ENCODE measurements around the gene GYG2.
"Not testable (repeated sequence)": the region's sequence is repeated elsewhere in the genome, so short reads cannot be mapped to it uniquely, and the experiment has no call there.

The GYG2 gene

DNA sequence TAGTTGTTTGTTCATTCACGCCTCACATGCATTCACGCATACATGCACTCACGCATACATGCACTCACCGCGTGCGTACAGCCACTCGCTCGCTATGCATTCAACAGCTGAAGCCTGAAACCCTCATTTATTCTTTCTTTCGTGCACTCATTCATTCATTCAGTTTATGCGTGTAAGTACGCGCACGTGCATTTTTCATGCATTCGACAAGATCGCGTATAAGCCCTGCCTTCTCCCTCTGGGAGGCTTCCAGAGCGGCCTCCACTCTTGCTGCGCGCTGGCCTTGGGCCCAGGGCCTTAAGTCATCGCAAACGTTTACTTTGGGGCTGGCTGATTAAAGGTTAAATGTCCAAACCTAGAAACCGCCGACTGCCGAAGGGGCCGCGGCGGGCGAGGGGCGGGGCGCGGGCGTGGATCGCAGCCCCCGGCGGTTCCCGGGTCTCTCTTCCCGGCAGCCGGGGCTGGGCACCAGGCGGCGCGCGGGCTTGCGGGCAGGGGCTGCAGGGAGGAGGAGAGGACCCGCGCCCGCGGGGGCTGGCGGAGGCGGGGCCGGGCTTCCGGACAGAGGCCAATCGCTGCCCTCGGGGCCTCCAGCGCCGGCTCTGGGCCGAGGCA lies at the start of gene GYG2:
Gene GYG2, plus strand, starts transcription at position 587 of the 615 bp plus-strand sequence. CDS start 1,259 bp downstream, outside the sequence.
- Mint-ChIP-seq H3K36me3 (ENCODE audit: low read depth) (no peaks in the 10 kb centered on the region), H3K4me3 (no peak within 1 kb of the TSS), H3K4me1 (ENCODE audit: low read depth) (no peaks in the 10 kb centered on the region), H3K27ac (no peak within 1 kb of the TSS), H3K9me3 (no peaks in the 10 kb centered on the region), H3K27me3 (peaks cover 42% of the 10 kb centered on the region)
- no peak for DNase-seq

DNA sequence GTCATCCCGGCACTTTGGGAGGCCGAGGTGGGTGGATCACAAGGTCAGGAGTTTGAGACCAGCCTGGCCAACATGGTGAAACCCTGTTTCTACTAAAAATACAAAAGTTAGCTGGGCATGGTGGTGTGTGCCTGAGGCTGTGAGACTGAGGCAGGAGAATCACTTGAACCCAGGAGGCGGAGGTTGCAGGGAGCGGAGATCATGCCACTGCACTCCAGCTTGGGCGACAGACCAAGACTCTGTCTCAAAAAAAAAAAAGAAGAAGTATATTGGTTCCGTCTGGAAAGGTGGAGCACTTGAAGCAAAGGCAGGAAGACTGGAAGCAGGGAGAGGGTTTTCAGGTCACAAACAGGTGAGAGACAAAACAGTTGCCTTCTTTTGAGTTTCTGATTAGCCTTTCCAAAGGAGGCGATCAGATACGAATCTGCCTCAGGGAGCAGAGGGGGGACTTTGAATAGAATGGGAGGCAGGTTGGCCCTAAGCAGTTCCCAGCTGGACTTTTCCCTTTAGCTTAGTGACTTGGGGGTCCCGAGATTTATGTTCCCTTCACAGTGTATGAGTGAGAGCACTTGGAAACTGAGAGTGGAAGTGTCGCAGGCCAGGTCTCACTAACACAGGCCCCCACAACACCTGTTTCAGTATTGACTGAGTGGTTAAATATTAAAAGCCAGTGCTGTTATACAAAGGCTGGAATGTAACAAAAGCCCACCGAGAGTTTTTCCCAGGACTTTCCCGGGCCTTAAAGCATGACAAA lies 48.1 kb upstream of the GYG2 start:
- H3K27ac Mint-ChIP-seq; H3K4me3 Mint-ChIP-seq; DNase-seq; H3K9me3 Mint-ChIP-seq; H3K36me3 Mint-ChIP-seq (ENCODE audit: low read depth); H3K27me3 Mint-ChIP-seq: not testable (repeated sequence)
- peaks cover 13% of the 10 kb centered on the region for H3K4me1 Mint-ChIP-seq (ENCODE audit: low read depth)

DNA sequence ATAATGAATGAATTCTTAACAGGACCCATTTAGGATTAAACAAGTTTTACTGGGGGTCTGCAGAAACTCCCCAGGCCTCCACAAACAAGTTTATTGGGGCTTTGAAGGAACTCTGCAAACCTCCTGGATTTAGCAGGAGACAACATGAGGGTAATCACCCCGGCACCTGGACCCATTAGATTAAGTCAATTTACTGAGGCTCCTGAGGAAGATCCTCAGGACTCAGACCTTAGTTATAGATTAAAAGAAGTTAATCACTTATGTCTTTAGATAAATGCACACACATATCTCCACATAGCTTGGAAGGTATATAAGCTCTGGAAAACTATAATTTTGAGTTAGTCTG lies 47.5 kb upstream of the GYG2 start:
- H3K4me3 Mint-ChIP-seq: no peak overlapping the region
- H3K36me3 Mint-ChIP-seq (ENCODE audit: low read depth): no peaks in the 10 kb centered on the region
- no peak for DNase-seq
- H3K4me1 Mint-ChIP-seq (ENCODE audit: low read depth): peaks cover 13% of the 10 kb centered on the region
- H3K27ac Mint-ChIP-seq: no peak overlapping the region
- H3K9me3 Mint-ChIP-seq: no peaks in the 10 kb centered on the region
- H3K27me3 Mint-ChIP-seq: peaks cover 13% of the 10 kb centered on the region

DNA sequence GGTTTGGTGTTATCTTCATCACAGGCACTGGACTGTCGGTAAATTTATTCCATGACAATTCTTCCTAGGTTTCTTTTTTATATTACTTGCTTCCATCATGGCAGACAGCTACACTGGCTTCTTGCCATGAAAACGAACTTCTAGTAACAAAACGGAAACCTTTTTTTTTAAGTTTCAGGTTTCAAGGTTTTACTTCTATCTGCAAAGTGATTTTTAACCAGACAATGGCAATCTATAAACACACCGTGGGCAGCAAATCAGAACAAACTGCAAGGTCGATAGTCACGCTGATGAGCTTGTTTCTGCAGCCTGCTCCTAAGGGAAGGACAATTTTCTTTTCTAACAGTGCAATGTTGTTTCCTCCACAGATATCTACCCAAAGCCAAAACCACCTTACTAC lies 47.0 kb upstream of the GYG2 start:
- peaks cover 13% of the 10 kb centered on the region for H3K4me1 Mint-ChIP-seq (ENCODE audit: low read depth)
- no peak overlapping the region for H3K27ac Mint-ChIP-seq
- H3K9me3 Mint-ChIP-seq: no peaks in the 10 kb centered on the region
- no peak for DNase-seq
- peaks cover 13% of the 10 kb centered on the region for H3K27me3 Mint-ChIP-seq
- no peaks in the 10 kb centered on the region for H3K36me3 Mint-ChIP-seq (ENCODE audit: low read depth)
- no peak overlapping the region for H3K4me3 Mint-ChIP-seq

DNA sequence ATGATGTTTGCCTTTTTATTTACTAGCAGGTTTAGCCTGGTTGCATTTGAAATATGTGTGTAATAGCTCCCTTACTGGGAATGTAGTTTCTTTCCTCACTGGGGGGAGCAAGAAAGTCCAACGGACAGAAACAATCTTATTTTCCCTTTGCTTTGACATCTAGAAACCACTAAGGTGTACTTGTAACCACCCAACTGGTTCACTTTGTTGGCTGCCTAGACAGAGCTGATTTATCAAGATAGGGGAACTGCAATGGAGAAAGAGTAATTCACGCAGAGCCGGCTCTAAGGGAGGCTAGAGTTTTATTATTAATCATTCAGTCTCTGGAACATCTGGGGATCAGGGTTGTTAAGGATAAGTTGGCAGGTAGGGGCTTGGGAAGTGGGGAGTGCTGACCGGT lies 46.6 kb upstream of the GYG2 start:
- Mint-ChIP-seq H3K27ac (no peak overlapping the region), H3K4me1 (ENCODE audit: low read depth) (peaks cover 13% of the 10 kb centered on the region), H3K36me3 (ENCODE audit: low read depth) (no peaks in the 10 kb centered on the region), H3K9me3 (no peaks in the 10 kb centered on the region), H3K27me3 (peaks cover 13% of the 10 kb centered on the region), H3K4me3 (no peak overlapping the region)
- DNase-seq: no peak

DNA sequence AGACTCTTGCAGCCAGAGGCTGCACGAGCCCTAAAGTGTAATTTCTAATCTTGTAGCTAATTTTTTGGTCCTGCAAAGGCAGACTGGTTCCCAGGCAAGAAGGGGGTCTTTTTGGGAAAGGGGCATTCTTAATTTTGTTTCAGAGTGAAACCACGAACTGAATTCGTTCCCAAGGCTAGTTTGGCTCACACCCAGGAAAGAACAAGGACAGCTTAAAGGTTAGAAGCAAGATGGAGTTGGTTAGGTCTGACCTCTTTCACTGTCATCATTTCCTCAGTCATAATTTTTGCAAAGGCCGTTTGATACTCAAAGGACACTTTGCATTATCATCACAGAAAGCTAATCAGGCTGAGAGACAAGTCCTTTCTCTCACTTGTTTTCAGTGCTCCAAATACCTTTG lies 46.0 kb upstream of the GYG2 start:
- no peak for DNase-seq
- Mint-ChIP-seq H3K27ac (no peak overlapping the region), H3K4me1 (ENCODE audit: low read depth) (peaks cover 13% of the 10 kb centered on the region), H3K36me3 (ENCODE audit: low read depth) (no peaks in the 10 kb centered on the region), H3K27me3 (peaks cover 13% of the 10 kb centered on the region), H3K9me3 (no peaks in the 10 kb centered on the region), H3K4me3 (no peak overlapping the region)

DNA sequence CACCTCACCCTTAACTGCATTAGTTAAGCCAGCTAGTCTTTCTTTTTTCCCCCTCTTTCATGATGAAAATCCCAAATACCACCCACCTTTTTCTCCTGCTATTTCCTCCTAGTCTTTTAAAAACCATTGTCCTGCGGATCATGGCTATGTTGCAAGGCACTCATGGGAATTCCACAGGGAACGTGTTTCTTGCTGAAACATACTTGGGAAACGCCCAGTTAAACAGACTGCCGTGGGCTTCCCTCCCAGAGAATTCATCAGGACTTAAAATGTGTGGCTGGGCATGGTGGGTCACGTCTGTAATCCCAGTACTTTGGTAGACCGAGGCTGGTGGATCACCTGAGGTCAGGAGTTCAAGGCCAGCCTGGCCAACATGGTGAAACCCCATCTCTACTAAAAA lies 44.7 kb upstream of the GYG2 start:
- peaks cover 17% of the 10 kb centered on the region for H3K27me3 Mint-ChIP-seq

DNA sequence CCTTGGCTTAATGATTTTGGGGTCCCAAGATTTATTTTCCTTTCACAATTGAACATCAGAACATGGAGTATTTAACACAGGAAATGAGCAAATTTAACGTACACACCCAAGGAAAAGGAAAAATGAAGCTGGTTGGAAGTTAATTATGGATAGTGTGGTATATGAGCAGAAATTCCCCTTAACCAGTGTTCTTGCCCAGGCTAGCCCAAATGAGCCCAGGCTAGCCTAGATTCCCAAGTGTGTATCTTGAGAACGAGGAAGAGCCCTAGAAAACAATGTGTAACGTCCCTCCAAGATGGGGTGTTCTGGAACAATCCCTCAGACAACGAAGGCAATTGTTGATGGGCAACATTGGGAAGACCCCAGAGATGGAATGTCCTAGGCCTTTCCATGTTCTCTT lies 43.2 kb upstream of the GYG2 start:
- Mint-ChIP-seq H3K36me3 (ENCODE audit: low read depth) (no peaks in the 10 kb centered on the region), H3K9me3 (no peaks in the 10 kb centered on the region), H3K27ac (no peak overlapping the region), H3K4me3 (no peak overlapping the region), H3K27me3 (peaks cover 17% of the 10 kb centered on the region), H3K4me1 (ENCODE audit: low read depth) (peaks cover 13% of the 10 kb centered on the region)
- DNase-seq: no peak

More for the DNA sequence above, 44.7 kb upstream of the GYG2 start:
- H3K27ac Mint-ChIP-seq: no peak overlapping the region
- no peaks in the 10 kb centered on the region for H3K36me3 Mint-ChIP-seq (ENCODE audit: low read depth)
- peaks cover 13% of the 10 kb centered on the region for H3K4me1 Mint-ChIP-seq (ENCODE audit: low read depth)
- no peak for DNase-seq
- H3K4me3 Mint-ChIP-seq: no peak overlapping the region
- H3K9me3 Mint-ChIP-seq: no peaks in the 10 kb centered on the region

DNA sequence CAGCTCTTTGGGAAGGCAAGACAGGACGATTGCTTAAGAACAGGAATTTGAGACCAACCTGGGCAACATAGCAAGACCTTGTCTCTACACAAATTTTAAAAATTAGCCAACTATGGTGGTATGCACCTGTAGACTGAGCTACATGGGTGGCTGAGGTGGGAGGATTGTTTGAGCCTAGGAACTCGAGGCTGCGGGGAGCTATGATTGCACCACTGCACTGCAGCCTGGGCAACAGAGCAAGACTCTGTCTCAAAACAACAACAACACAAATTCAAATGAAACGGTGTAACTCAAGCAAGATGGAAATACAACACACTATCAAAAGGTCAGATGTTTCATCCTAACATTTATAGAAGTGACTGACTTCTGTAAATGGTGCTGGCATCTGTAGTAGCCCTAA lies 39.8 kb upstream of the GYG2 start:
- peaks cover 9% of the 10 kb centered on the region for H3K27me3 Mint-ChIP-seq
- H3K9me3 Mint-ChIP-seq: no peaks in the 10 kb centered on the region
- no peak overlapping the region for H3K4me3 Mint-ChIP-seq

DNA sequence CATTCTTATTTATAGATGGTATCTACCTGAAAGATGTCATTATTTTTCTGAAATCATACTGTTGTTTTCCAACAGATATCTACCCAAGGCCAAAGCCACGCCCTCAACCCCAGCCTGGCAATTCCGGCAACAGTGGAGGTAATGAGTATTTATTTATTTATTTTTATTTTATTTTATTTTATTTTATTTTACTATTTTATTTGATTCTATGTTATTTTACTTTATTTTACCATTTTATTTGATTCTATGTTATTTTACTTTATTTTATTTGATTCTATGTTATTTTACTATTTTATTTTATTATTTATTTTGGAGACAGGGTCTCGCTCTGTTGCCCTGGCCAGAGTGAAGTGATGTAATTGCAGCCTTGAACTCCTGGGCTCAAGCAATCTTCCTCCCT lies 39.2 kb upstream of the GYG2 start:
- DNase-seq: no peak
- no peak overlapping the region for H3K4me3 Mint-ChIP-seq
- no peaks in the 10 kb centered on the region for H3K36me3 Mint-ChIP-seq (ENCODE audit: low read depth)
- no peaks in the 10 kb centered on the region for H3K9me3 Mint-ChIP-seq
- no peaks in the 10 kb centered on the region for H3K4me1 Mint-ChIP-seq (ENCODE audit: low read depth)
- peaks cover 9% of the 10 kb centered on the region for H3K27me3 Mint-ChIP-seq
- H3K27ac Mint-ChIP-seq: no peak overlapping the region

More for the DNA sequence above, 39.8 kb upstream of the GYG2 start:
- Mint-ChIP-seq H3K4me1 (ENCODE audit: low read depth) (no peaks in the 10 kb centered on the region), H3K27ac (no peak overlapping the region), H3K36me3 (ENCODE audit: low read depth) (no peaks in the 10 kb centered on the region)
- no peak for DNase-seq

DNA sequence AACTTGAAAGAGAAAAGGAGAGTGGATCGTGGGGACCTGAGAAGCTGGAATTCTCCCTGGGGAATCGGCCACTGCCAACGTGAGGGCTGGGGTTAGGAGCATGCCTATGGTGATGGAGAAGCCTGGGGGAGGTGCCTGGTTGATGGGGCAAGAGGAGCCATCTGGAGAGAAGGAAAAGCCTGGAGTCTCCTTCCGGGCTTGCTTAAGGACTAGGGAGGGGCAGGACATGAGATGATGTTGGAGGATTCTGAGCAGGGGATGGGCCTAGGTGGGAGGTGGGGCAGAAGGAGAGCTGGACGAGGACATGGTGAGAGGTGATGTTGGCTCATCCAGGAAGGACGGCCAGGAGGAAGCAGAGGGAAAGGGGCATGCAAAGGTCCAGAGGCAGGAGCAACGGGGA lies 35.0 kb upstream of the GYG2 start:
- H3K9me3 Mint-ChIP-seq: no peaks in the 10 kb centered on the region
- H3K4me3 Mint-ChIP-seq: no peak overlapping the region

DNA sequence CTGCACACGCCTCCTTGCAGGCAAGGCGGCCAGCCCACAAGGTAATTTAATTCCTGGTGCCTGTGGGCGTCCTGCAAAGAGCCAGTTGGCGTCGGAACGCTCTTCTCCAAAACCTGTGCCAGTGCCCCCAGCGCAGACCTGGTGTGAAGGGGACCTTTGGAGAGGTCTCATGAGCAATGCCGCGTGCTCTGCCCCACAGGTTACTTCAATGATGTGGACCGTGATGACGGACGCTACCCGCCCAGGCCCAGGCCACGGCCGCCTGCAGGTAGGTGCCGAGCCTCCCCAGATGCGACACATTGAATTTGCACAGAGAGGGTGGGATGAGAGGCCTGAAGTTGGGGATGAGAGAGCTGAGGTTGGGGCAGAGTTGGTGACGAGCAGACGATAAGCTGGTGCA lies 34.4 kb upstream of the GYG2 start:
- no peak overlapping the region for H3K4me3 Mint-ChIP-seq
- no peaks in the 10 kb centered on the region for H3K4me1 Mint-ChIP-seq (ENCODE audit: low read depth)
- H3K27me3 Mint-ChIP-seq: peaks cover 2% of the 10 kb centered on the region
- DNase-seq: no peak
- H3K36me3 Mint-ChIP-seq (ENCODE audit: low read depth): no peaks in the 10 kb centered on the region
- no peak overlapping the region for H3K27ac Mint-ChIP-seq
- H3K9me3 Mint-ChIP-seq: no peaks in the 10 kb centered on the region

More for the DNA sequence above, 35.0 kb upstream of the GYG2 start:
- no peak overlapping the region for H3K27ac Mint-ChIP-seq
- no peaks in the 10 kb centered on the region for H3K36me3 Mint-ChIP-seq (ENCODE audit: low read depth)
- DNase-seq: no peak
- H3K4me1 Mint-ChIP-seq (ENCODE audit: low read depth): no peaks in the 10 kb centered on the region
- no peaks in the 10 kb centered on the region for H3K27me3 Mint-ChIP-seq

DNA sequence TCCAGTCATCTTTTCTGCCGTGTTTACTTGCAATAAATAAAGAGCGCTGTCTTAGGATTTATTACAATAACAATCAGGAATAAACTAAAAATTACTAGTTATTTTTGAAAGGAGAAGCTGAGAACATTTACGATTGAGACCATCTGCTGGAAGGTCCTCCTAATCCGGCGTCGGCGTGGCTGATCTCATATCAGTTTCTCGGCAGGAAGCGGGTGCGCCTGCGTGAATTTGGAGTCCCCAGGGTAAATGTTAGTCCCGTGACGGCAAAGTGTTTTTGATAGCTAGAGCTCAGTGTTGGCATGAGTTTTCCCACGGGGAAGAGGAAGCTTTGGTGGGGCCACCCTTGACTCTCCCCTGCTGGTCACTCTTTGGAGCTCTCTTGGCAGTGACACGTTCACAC lies 31.9 kb upstream of the GYG2 start:
- H3K27ac Mint-ChIP-seq; H3K9me3 Mint-ChIP-seq; H3K27me3 Mint-ChIP-seq; H3K4me1 Mint-ChIP-seq (ENCODE audit: low read depth); DNase-seq; H3K4me3 Mint-ChIP-seq; H3K36me3 Mint-ChIP-seq (ENCODE audit: low read depth): not testable (repeated sequence)

DNA sequence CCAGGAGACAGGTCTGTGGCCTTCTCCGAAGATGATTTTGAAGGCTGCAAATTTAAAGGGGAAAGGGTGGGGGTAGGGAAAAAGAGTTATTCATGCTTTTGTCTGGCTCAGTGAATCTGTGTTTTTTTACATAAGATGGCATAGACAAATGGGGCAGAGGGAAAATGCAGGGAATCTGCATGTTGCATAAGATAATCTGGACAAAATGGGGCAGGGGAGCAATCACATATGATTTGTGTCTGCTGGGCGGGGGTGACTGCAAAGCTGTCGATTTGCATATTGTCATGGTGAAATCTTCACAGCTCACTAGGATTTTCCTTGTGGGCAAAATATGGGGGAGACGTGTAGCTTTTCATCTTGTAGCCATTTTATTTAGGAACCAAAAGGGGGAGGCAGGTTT lies 29.4 kb upstream of the GYG2 start:
- Mint-ChIP-seq H3K36me3 (ENCODE audit: low read depth) (no peaks in the 10 kb centered on the region), H3K27ac (no peak overlapping the region), H3K4me3 (no peak overlapping the region), H3K27me3 (peaks cover 6% of the 10 kb centered on the region), H3K9me3 (no peaks in the 10 kb centered on the region), H3K4me1 (ENCODE audit: low read depth) (no peaks in the 10 kb centered on the region)
- no peak for DNase-seq

DNA sequence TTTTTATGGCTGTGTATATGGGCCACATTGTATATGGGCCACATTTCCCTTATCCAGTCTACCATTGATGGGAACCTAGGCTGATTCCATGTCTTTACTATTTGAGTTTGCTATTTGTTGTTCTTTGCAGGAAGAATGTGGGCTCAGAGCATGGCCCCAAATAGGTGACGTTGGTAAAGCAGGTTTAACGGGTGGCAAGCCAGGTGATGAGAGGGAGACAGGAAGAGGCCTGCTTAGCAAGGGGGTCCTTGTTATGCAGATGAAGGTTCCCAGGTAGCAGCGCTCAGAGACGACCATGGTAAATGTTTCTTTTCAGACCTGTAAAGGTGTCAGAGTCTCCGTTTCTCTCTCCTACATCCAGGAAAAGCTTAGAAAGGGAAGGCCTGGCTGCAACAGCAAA lies 28.8 kb upstream of the GYG2 start:
- DNase-seq; H3K9me3 Mint-ChIP-seq; H3K4me1 Mint-ChIP-seq (ENCODE audit: low read depth); H3K27me3 Mint-ChIP-seq; H3K36me3 Mint-ChIP-seq (ENCODE audit: low read depth); H3K27ac Mint-ChIP-seq; H3K4me3 Mint-ChIP-seq: not testable (repeated sequence)

Data from activated T-cell treated with anti-CD3 and anti-CD28 coated beads, Interleukin-2, amount 50 U/mL, for 24 hours (primary cell).